ENCODE data around the gene PAX9.
"Not testable (repeated sequence)": the region's sequence is repeated elsewhere in the genome, so short reads cannot be mapped to it uniquely, and the experiment has no call there.

PAX9 gene

GRCh38 chr14:36676236-36676635 lies 14.6 kb downstream of the PAX9 start:
- DNase-seq = no peak

GRCh38 chr14:36682338-36682737 lies 20.7 kb downstream of the PAX9 start:
- DNase-seq = no peak

- no peak for DNase-seq
Observed at GRCh38 chr14:36683083-36683724, 21.5 kb downstream of the PAX9 start.

GRCh38 chr14:36684946-36685345 lies 23.3 kb downstream of the PAX9 start:
- no peak for DNase-seq

- no peak for DNase-seq
Observed at GRCh38 chr14:36690311-36691040, 28.8 kb downstream of the PAX9 start.

GRCh38 chr14:36699420-36699819 lies 37.8 kb downstream of the PAX9 start:
- not testable (repeated sequence) for DNase-seq

GRCh38 chr14:36700651-36701050 lies 39.0 kb downstream of the PAX9 start:
- DNase-seq = no peak

- no peak for DNase-seq
Observed at GRCh38 chr14:36701132-36701531, 39.5 kb downstream of the PAX9 start.

GRCh38 chr14:36702474-36702873 lies 40.8 kb downstream of the PAX9 start:
- no peak for DNase-seq

GRCh38 chr14:36707570-36707969 lies 45.9 kb downstream of the PAX9 start:
- no peak for DNase-seq

GRCh38 chr14:36713960-36714703 lies 52.5 kb downstream of the PAX9 start:
- no peak for DNase-seq

GRCh38 chr14:36716614-36717184 lies 55.0 kb downstream of the PAX9 start:
- DNase-seq = no peak

GRCh38 chr14:36717363-36717762 lies 55.7 kb downstream of the PAX9 start:
- DNase-seq = no peak

- DNase-seq = no peak
Observed at GRCh38 chr14:36718216-36718615, 56.6 kb downstream of the PAX9 start.

- no peak for DNase-seq
Observed at GRCh38 chr14:36719823-36720222, 58.2 kb downstream of the PAX9 start.

GRCh38 chr14:36720657-36721056 lies 59.0 kb downstream of the PAX9 start:
- no peak for DNase-seq

- DNase-seq = no peak
Observed at GRCh38 chr14:36721877-36722276, 60.2 kb downstream of the PAX9 start.

GRCh38 chr14:36723530-36723929 lies 61.9 kb downstream of the PAX9 start:
- no peak for DNase-seq

- no peak for DNase-seq
Observed at GRCh38 chr14:36724162-36724561, 62.5 kb downstream of the PAX9 start.

GRCh38 chr14:36726128-36726527 lies 64.5 kb downstream of the PAX9 start:
- no peak for DNase-seq
